ENCODE data around the gene SPATS2. TPM values are rescaled to one million over a fixed set of nuclear protein-coding genes. Genes with fewer than 3 reads are reported as not detected.
A peak's percentile ranks its signal among the peaks of the same experiment; 100 is the strongest.

SPATS2 gene
- total RNA-seq, 2 experiments from 2014 or later: 9.7 to 12.9 TPM

GRCh38 chr12:49358483-49359141, 8.7 kb upstream of the SPATS2 start:
- peak; percentile 69 for DNase-seq
- Mint-ChIP-seq H3K27ac (no peak overlapping the region), H3K36me3 (no peaks in the 10 kb centered on the region), H3K9me3 (no peaks in the 10 kb centered on the region), H3K27me3 (peaks cover 21% of the 10 kb centered on the region), H3K4me3 (no peak overlapping the region), H3K4me1 (ENCODE audit: low read depth) (peaks cover 5% of the 10 kb centered on the region)
- CTCF ChIA-PET: interaction anchor here (0.6 to 11.5 kb wide), 65 partner anchors 8 to 1160 kb away, joined by 3 to 428 read pairs (median 5); partner anchors contain the start of genes DNAJC22, FAIM2, KCNH3 and PRPF40B
- intact Hi-C loops (cut with micrococcal nuclease): loop anchor here (1.0 to 5.0 kb wide), 3 partner anchors 156 to 349 kb away; partner anchors contain the start of gene FMNL3
- POLR2A ChIA-PET: interaction anchor here (0.8 to 1.6 kb wide), 3 partner anchors 8 to 155 kb away, joined by 3 to 14 read pairs (median 5); partner anchors contain the start of gene SPATS2

GRCh38 chr12:49359671-49360070, 7.6 kb upstream of the SPATS2 start:
- no peaks in the 10 kb centered on the region for H3K36me3 Mint-ChIP-seq
- CTCF ChIA-PET: interaction anchor here (1.0 to 11.5 kb wide), 18 partner anchors 7 to 262 kb away, joined by 3 to 428 read pairs (median 14); partner anchors contain the start of genes DNAJC22, KCNH3, PRPH and SPATS2
- H3K9me3 Mint-ChIP-seq: no peaks in the 10 kb centered on the region
- no peak overlapping the region for H3K4me3 Mint-ChIP-seq
- H3K27me3 Mint-ChIP-seq: peaks cover 21% of the 10 kb centered on the region
- DNase-seq: no peak
- POLR2A ChIA-PET: no interaction called here
- intact Hi-C loops (cut with micrococcal nuclease): loop anchor here (5.0 kb wide), 1 partner anchor 348 kb away; the partner anchor contains the start of gene FMNL3
- no peak overlapping the region for H3K27ac Mint-ChIP-seq
- peaks cover 5% of the 10 kb centered on the region for H3K4me1 Mint-ChIP-seq (ENCODE audit: low read depth)

DNA sequence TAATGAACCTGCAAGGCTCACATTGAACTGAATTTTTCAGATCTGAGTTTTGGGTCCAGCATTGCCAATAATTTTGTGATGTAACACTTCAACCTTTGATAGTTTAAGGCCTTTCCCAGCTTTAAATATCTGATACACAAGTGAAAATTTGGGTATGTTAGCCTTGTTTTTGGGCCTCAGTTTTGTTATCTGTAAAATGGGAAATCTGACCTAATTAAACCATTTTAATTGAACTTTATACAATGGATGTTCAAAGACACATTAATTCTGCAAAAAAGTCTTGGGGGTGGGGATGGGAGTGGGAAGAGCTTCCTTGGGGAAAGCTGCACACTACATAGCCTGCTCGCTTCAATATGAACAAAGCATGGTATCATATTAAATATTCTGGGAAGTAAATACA, 5.2 kb upstream of the SPATS2 start:
- Mint-ChIP-seq H3K27ac (no peak overlapping the region), H3K36me3 (no peaks in the 10 kb centered on the region), H3K4me1 (ENCODE audit: low read depth) (peaks cover 10% of the 10 kb centered on the region)

DNA sequence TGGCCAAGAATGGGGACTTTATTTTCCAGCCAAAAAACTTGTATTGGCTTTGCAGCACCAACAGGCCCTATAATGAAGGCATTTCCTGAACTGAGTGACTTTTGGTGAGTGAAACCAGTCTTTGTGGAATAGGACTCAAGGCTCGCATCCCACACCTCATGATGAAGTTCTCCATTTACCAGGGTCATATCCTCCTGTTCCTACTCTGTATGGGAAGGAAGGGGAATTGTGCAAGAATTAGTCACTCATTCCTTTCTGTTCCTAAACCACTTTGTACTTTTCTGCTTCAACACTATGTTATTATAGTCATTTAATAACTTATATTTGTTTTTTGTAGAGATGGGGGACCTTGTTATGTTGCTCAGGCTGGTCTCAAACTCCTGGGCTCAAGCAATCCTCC, 2.3 kb upstream of the SPATS2 start:
- Mint-ChIP-seq H3K36me3 (no peaks in the 10 kb centered on the region), H3K9me3 (no peaks in the 10 kb centered on the region), H3K4me1 (ENCODE audit: low read depth) (peaks cover 22% of the 10 kb centered on the region), H3K4me3 (no peak overlapping the region), H3K27ac (no peak overlapping the region), H3K27me3 (peaks cover 4% of the 10 kb centered on the region)
- intact Hi-C loops (cut with micrococcal nuclease): loop anchor here (5.0 kb wide), 2 partner anchors 87 to 257 kb away; partner anchors contain the start of gene PRPF40B
- DNase-seq: no peak
- CTCF ChIA-PET: interaction anchor here (0.7 to 11.5 kb wide), 6 partner anchors 8 to 148 kb away, joined by 3 to 428 read pairs (median 18); partner anchors contain the start of gene DNAJC22
- POLR2A ChIA-PET: interaction anchor here (0.5 kb wide), 1 partner anchor 123 kb away, joined by 3 read pairs; no protein-coding TSS in a partner anchor

More for the DNA sequence above, 5.2 kb upstream of the SPATS2 start:
- H3K27me3 Mint-ChIP-seq: peaks cover 16% of the 10 kb centered on the region
- H3K4me3 Mint-ChIP-seq: no peak overlapping the region
- ChIA-PET CTCF (interaction anchor here (1.3 to 11.5 kb wide), 2 partner anchors 40 to 151 kb away, joined by 3 to 428 read pairs; no protein-coding TSS in a partner anchor), POLR2A (no interaction called here)
- DNase-seq: no peak
- H3K9me3 Mint-ChIP-seq: no peaks in the 10 kb centered on the region
- intact Hi-C loops (cut with micrococcal nuclease): no loop called here

GRCh38 chr12:49365542-49365941, 1.7 kb upstream of the SPATS2 start:
- Mint-ChIP-seq H3K4me1 (ENCODE audit: low read depth) (peaks cover 23% of the 10 kb centered on the region), H3K27me3 (peaks cover 4% of the 10 kb centered on the region), H3K27ac (no peak overlapping the region), H3K4me3 (no peak overlapping the region), H3K36me3 (no peaks in the 10 kb centered on the region), H3K9me3 (no peaks in the 10 kb centered on the region)
- intact Hi-C loops (cut with micrococcal nuclease): loop anchor here (5.0 kb wide), 2 partner anchors 87 to 257 kb away; partner anchors contain the start of gene PRPF40B
- ChIA-PET CTCF (interaction anchor here (0.7 to 11.5 kb wide), 8 partner anchors 9 to 258 kb away, joined by 3 to 428 read pairs (median 11); partner anchors contain the start of genes DNAJC22 and PRPF40B), POLR2A (interaction anchor here (0.5 to 2.2 kb wide), 4 partner anchors 19 to 258 kb away, joined by 3 to 12 read pairs (median 10); partner anchors contain the start of genes DNAJC22, PRPF40B and TROAP)
- DNase-seq: no peak

DNA sequence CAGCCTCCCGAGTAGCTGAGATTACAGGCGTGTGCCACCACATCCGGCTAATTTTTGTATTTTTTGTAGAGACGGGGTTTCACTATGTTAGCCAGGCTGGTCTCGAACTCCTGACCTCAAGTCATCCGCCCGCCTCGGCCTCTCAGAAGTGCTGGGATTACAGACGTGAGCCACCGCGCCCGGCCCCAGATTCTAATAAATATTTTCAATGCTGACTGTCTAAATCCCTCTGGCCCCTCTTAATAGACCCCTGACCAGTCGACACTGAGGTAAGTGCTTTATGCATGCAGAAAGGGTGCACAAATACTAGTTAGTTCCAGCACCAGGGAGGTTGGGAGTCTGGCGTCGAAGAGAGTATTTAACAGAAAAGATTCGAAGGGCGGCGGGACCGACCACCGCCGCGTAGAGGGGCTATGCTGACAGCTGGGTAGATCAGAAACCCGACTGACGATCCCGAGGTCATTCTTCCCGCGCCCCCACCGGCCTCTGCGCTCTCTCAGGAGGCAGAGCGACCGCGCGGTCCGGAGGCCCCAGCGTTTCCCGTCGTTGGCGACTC, 1.1 kb upstream of the SPATS2 start:
- H3K4me3 Mint-ChIP-seq: peak overlapping the region; percentile 95
- no peaks in the 10 kb centered on the region for H3K36me3 Mint-ChIP-seq
- peaks cover 2% of the 10 kb centered on the region for H3K27me3 Mint-ChIP-seq
- H3K9me3 Mint-ChIP-seq: no peaks in the 10 kb centered on the region
- H3K27ac Mint-ChIP-seq: peak overlapping the region; percentile 95
- no peak for DNase-seq
- CTCF ChIA-PET: interaction anchor here (0.8 to 11.5 kb wide), 14 partner anchors 7 to 257 kb away, joined by 3 to 428 read pairs (median 5); partner anchors contain the start of genes DNAJC22, PRPF40B and TROAP
- POLR2A ChIA-PET: interaction anchor here (0.9 to 2.2 kb wide), 14 partner anchors 8 to 341 kb away, joined by 3 to 14 read pairs (median 6); partner anchors contain the start of genes DNAJC22, FMNL3, MCRS1 and PRPF40B
- intact Hi-C loops (cut with micrococcal nuclease): loop anchor here (2.0 to 5.0 kb wide), 4 partner anchors 86 to 256 kb away; partner anchors contain the start of genes MCRS1, PRPF40B and TUBA1A
- peaks cover 23% of the 10 kb centered on the region for H3K4me1 Mint-ChIP-seq (ENCODE audit: low read depth)

DNA sequence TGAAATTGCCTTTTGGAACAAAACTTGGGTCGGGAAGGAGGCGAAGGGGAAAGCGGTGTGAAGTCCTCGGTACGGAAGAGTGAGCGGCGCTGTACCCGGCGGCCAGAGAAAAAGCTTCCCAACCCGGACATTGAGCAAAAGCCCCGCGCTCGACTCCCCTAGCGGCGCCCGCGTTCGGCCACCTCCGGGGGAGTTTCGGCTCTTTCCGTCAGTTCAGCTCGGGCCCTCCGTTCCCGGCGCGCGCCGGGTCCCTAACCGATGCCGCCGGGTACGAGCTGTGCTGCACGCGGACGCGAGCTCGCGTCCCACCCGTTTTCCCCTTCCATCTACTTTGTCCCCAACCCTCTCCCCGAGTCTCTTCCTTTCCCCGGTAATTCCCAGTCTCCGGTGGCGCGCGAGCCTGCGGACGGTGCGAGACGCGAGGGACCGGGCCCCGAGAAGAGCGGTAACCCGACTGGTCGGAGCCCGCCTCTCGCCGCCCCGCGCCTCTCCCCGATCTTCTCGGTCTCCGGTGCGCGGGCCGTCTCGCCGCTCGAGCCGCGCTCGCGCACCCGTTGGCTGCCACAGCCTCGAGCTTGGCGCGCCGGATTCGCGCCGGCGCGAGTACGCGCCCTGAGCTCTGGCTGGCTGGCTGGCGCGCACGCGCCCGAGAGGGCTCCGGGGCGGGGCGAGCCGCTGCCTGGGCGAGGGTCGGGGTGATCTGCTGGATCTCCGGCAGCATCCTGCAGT, 446 bp upstream of the SPATS2 start:
- peak; percentile 93 for DNase-seq
- Mint-ChIP-seq H3K27me3 (no peaks in the 10 kb centered on the region), H3K36me3 (no peaks in the 10 kb centered on the region), H3K4me3 (peak overlapping the region; percentile 95), H3K27ac (peak overlapping the region; percentile 95), H3K9me3 (no peaks in the 10 kb centered on the region), H3K4me1 (ENCODE audit: low read depth) (peaks cover 23% of the 10 kb centered on the region)
- ChIA-PET POLR2A (interaction anchor here (0.6 to 2.2 kb wide), 23 partner anchors 8 to 1462 kb away, joined by 3 to 14 read pairs (median 4); partner anchors contain the start of genes DNAJC22, FMNL3, MCRS1 and PRPF40B), CTCF (interaction anchor here (0.6 to 11.5 kb wide), 21 partner anchors 8 to 379 kb away, joined by 3 to 428 read pairs (median 4); partner anchors contain the start of genes DNAJC22, PRPF40B and TROAP)
- intact Hi-C loops (cut with micrococcal nuclease): loop anchor here (2.0 to 5.0 kb wide), 4 partner anchors 85 to 255 kb away; partner anchors contain the start of genes MCRS1, PRPF40B and TUBA1A

DNA sequence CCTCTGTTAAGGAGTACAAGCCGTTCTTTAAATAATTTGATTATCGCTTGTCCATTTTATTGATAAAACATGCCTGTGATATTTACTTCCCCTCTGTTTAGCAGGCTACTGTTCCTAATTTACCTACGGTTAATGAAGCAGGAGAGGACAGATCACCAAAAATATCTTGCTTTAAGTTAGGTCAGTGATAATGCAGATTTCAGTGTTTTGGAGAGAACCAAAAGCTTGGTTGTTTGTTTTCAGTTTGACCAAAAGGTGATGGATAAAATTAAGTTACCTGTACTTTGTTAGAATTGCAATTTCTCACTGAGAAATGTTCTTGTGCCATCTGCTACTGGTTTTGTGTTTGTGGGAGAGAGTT, 958 bp downstream of the SPATS2 start:
- Mint-ChIP-seq H3K27ac (no peak overlapping the region), H3K27me3 (no peaks in the 10 kb centered on the region), H3K4me1 (ENCODE audit: low read depth) (peaks cover 23% of the 10 kb centered on the region), H3K9me3 (no peaks in the 10 kb centered on the region), H3K36me3 (peaks cover 1% of the 10 kb centered on the region), H3K4me3 (peak overlapping the region; percentile 95)
- intact Hi-C loops (cut with micrococcal nuclease): loop anchor here (5.0 kb wide), 2 partner anchors 84 to 254 kb away; partner anchors contain the start of gene PRPF40B
- POLR2A ChIA-PET: no interaction called here
- no peak for DNase-seq
- CTCF ChIA-PET: interaction anchor here (1.2 to 4.3 kb wide), 3 partner anchors 10 to 133 kb away, joined by 5 to 22 read pairs (median 20); no protein-coding TSS in a partner anchor

DNA sequence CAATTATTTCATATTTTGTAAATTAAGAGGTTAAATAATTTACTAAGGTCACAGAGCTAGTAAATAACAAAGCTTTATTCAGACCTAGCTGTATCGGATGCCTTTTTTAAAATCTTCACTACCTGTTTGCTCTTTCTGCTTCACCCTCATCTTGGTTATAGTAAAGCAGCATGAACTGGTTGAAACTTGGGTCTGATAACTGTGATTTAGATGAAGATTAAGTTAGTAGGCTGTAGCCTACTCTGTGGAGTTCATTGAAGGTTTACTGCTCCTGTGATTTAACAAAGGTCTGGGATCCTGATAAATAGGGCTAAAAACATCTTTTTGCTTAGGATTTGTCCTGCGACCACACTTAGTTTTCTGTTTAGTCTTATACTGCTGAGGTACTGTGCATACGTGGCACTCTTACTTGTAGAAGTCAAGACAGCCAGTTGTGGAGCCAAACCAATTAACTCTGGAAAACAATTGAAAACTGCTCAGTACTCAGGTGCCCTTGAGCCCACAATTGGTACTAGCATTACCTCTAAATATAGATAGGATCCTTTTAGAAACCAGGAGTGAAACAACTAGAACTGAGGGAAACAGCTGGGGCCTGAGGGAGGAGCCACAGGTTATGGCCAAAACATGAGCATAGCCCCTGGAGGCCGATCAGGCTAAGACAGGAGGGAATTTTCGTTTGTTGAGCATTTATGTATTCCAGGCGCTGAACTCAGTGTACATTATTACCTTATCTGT, 2.3 kb downstream of the SPATS2 start:
- H3K27ac Mint-ChIP-seq: no peak overlapping the region

DNA sequence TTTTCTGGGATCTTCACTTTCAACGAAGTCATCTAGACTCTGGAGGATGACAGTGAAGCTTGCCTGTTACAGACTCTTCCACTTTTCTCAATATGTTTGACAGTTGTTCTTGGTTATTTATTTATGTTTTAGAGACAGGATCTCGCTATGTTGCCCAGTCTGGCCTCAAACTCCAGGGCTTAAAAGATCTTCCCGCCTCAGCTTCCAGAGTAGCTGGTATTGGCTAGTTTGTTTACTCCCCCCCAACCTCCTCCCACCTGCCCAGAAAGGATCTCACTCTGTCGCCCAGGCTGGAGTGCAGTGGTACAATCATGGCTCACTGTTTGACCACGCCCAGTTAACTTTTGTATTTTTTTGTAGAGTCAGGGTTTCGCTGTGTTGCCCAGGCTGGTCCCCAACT, 3.3 kb downstream of the SPATS2 start:
- H3K4me1 Mint-ChIP-seq (ENCODE audit: low read depth): peaks cover 22% of the 10 kb centered on the region
- CTCF ChIA-PET: interaction anchor here (0.9 to 4.3 kb wide), 2 partner anchors 12 to 143 kb away, joined by 3 to 22 read pairs; no protein-coding TSS in a partner anchor
- no peaks in the 10 kb centered on the region for H3K27me3 Mint-ChIP-seq
- POLR2A ChIA-PET: no interaction called here
- no peak overlapping the region for H3K4me3 Mint-ChIP-seq
- intact Hi-C loops (cut with micrococcal nuclease): no loop called here
- H3K36me3 Mint-ChIP-seq: peaks cover 1% of the 10 kb centered on the region
- no peak for DNase-seq
- H3K9me3 Mint-ChIP-seq: no peaks in the 10 kb centered on the region
- H3K27ac Mint-ChIP-seq: no peak overlapping the region

More for the DNA sequence above, 2.3 kb downstream of the SPATS2 start:
- no peak overlapping the region for H3K4me3 Mint-ChIP-seq
- intact Hi-C loops (cut with micrococcal nuclease): loop anchor here (5.0 kb wide), 2 partner anchors 83 to 253 kb away; partner anchors contain the start of gene PRPF40B
- POLR2A ChIA-PET: no interaction called here
- peaks cover 1% of the 10 kb centered on the region for H3K36me3 Mint-ChIP-seq
- DNase-seq: peak; percentile 43
- CTCF ChIA-PET: interaction anchor here (0.9 to 4.3 kb wide), 3 partner anchors 11 to 144 kb away, joined by 3 to 22 read pairs (median 3); no protein-coding TSS in a partner anchor
- no peaks in the 10 kb centered on the region for H3K9me3 Mint-ChIP-seq
- H3K4me1 Mint-ChIP-seq (ENCODE audit: low read depth): peaks cover 23% of the 10 kb centered on the region
- no peaks in the 10 kb centered on the region for H3K27me3 Mint-ChIP-seq
